ENCODE measurements around the gene FTO. TPM values are rescaled to one million over a fixed set of nuclear protein-coding genes. Genes with fewer than 3 reads are reported as not detected.

FTO gene
- total and polyA plus RNA-seq, 2 of the 13 experiments (the other 11 are each of a cell fraction or from before 2014, with no cell fraction given) = 41.6 to 55.8 TPM

- TF ChIP-seq HOMEZ (CRISPR knock-in tag; IDR thresholded peaks at IDR 0.05; ENCODE audit: low read depth) (0 out of 2 replicates have a peak, but pooled peaks have one; percentile 10), NR2F6 (IDR thresholded peaks at IDR 0.05) (peak; percentile 59; the same call in 1 of the 2 replicates), NR2F6 (CRISPR knock-in tag; IDR thresholded peaks at IDR 0.05) (peak; percentile 51; the same call in 1 of the 2 replicates), ONECUT2 (CRISPR knock-in tag; IDR thresholded peaks at IDR 0.05) (peak; percentile 89), PPARG (CRISPR knock-in tag; conservative IDR thresholded peaks at IDR 0.05) (0 out of 2 replicates have a peak, but pooled peaks have one; percentile 18), ARID5B (CRISPR knock-in tag; IDR thresholded peaks at IDR 0.05) (peak; percentile 80), ZNF281 (CRISPR knock-in tag; IDR thresholded peaks at IDR 0.05; ENCODE audit: borderline replicate concordance) (peak; percentile 77; the same call in 1 of the 2 replicates), HMG20A (CRISPR knock-in tag; IDR thresholded peaks at IDR 0.05; ENCODE audit: borderline replicate concordance) (no peak), CREBL2 (CRISPR knock-in tag; IDR thresholded peaks at IDR 0.05; ENCODE audit: borderline replicate concordance) (no peak), ZNF234 (CRISPR knock-in tag; conservative IDR thresholded peaks at IDR 0.05) (no peak), SOX13 (IDR thresholded peaks at IDR 0.05) (no peak), SOX13 (CRISPR knock-in tag; conservative IDR thresholded peaks at IDR 0.05 in 1 of 2, IDR thresholded peaks at IDR 0.05 in 1 of 2) (peak in 1 of 2 experiments; percentile 44; a peak in 1 of 4 replicates), HNF4G (IDR thresholded peaks at IDR 0.05; ENCODE audit: borderline replicate concordance, low read depth, low read length) (peak; percentile 20; the same call in 1 of the 2 replicates), HNF4G (CRISPR knock-in tag; IDR thresholded peaks at IDR 0.05; ENCODE audit: borderline replicate concordance, low read depth) (no peak), DNMT1 (CRISPR knock-in tag; IDR thresholded peaks at IDR 0.05) (no peak), XBP1 (CRISPR knock-in tag; IDR thresholded peaks at IDR 0.05) (no peak), USF2 (IDR thresholded peaks at IDR 0.05; ENCODE audit: low read depth, low read length) (no peak), USF2 (CRISPR knock-in tag; IDR thresholded peaks at IDR 0.05; ENCODE audit: borderline replicate concordance) (0 out of 2 replicates have a peak, but pooled peaks have one; percentile 6), RARA (CRISPR knock-in tag; IDR thresholded peaks at IDR 0.05) (peak; percentile 82), BCL6 (CRISPR knock-in tag; IDR thresholded peaks at IDR 0.05) (peak; percentile 99)
These were observed 436.3 kb downstream of the FTO start (continued) for GRCh38 chr16:54140057-54140787.
